Measurements from ENCODE around the gene HPN.
A peak's percentile ranks its signal among the peaks of the same experiment; 100 is the strongest.

HPN gene

GRCh38 chr19:35038623-35039512 is 2.7 kb upstream of the HPN start:
- no peak overlapping the region for H3K27ac ChIP-seq
- TF ChIP-seq CTCF (IDR thresholded peaks at IDR 0.05) (no peak), ZFX (IDR thresholded peaks at IDR 0.05; ENCODE audit: borderline replicate concordance) (no peak)

GRCh38 chr19:35039881-35040825 is 1.4 kb upstream of the HPN start:
- H3K27ac ChIP-seq = peak overlapping the region; percentile 69
- TF ChIP-seq CTCF (IDR thresholded peaks at IDR 0.05) (no peak), ZFX (IDR thresholded peaks at IDR 0.05; ENCODE audit: borderline replicate concordance) (no peak)

- no peak for TF ChIP-seq CTCF (IDR thresholded peaks at IDR 0.05)
- no peak for TF ChIP-seq ZFX (IDR thresholded peaks at IDR 0.05; ENCODE audit: borderline replicate concordance)
- H3K27ac ChIP-seq = peak overlapping the region; percentile 69
Measured at GRCh38 chr19:35040826-35041547, 534 bp upstream of the HPN start.

- TF ChIP-seq CTCF (IDR thresholded peaks at IDR 0.05) (no peak), ZFX (IDR thresholded peaks at IDR 0.05; ENCODE audit: borderline replicate concordance) (no peak)
- H3K27ac ChIP-seq = peak overlapping the region; percentile 69
Measured at GRCh38 chr19:35042056-35042730, 672 bp downstream of the HPN start.

- H3K27ac ChIP-seq = no peak overlapping the region
- TF ChIP-seq CTCF (IDR thresholded peaks at IDR 0.05) (no peak), ZFX (IDR thresholded peaks at IDR 0.05; ENCODE audit: borderline replicate concordance) (no peak)
Measured at GRCh38 chr19:35042954-35043604, 1.6 kb downstream of the HPN start.

- TF ChIP-seq CTCF (IDR thresholded peaks at IDR 0.05) = no peak
- no peak for TF ChIP-seq ZFX (IDR thresholded peaks at IDR 0.05; ENCODE audit: borderline replicate concordance)
- no peak overlapping the region for H3K27ac ChIP-seq
Measured at GRCh38 chr19:35043906-35044305, 2.4 kb downstream of the HPN start.

Data from 22Rv1 (cell line).